NCI-H128 (cell line): ENCODE measurements around the gene CHSY1.

ENCODE experiments used
- DNase-seq: peaks from one replicate; lab custom pipeline; 2025; ENCODE audit not compliant: unreplicated experiment; lab: John Stamatoyannopoulos, UW

CHSY1 gene

DNA sequence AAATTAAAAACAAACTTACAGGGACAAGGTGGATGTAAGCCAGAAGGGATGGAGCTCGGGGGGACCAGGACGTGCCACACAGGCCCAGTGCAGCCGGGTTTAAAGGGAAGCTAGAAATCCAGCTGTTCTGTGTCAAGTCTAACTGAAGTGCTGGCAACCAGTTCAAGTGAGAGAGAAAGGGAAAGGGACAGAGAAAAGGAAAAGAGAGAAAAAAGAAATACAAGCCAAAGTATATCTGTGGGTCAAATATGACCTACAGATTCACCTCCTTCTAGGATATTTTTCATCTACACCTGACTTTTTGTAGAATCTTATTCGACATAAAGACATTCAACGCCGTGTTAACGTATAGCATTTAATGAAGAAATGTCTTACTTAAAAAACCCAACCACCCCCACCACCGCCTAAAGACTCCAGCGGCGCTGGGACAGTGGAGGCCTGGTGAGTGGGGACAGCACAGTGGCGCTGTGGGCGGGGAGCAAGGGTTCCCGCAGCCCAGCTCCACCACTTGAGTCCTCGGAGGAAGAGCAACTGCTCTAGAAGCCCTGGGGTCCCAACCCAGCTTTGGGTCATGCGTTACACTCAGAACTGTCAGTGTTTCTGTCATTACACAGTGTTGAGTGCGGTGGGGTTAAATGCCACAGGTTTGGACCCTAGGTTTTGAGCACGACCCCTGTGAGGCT lies 62.3 kb downstream of the CHSY1 start:
- no peak for DNase-seq

DNA sequence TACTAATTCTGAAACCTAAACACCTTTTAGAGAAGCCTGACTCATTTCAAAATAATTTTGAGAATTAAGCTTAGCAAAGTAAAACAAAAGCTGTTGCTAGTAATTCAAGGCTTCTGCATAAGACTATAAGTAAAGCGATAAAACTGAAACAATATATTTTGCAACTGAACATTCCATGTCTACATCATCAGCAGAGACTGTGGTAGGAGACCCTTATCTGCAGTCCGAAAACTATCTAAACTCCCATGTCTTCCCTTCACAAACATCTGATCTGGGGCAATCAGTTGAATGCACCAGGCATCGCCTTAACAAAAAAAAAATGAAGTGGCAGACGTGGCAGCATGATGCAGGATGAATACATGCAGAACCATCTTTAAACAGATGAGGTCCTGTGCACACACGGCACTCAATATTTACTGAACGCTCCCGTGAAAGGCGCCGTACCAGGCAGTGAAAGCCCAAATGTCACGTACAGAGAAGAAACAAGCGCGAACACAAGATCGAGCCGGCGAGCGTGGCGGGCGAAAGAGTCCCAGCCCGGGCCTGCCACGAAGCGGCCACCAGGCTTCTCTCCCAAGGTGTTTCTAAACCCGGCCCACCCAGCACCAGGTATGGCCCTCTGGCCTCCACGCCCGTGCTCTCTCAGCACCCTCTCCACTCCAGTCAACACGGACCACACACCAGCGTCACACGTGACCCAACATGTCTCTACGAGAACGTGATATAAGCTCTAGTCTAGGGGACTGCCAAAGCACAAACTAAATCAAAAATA lies 63.0 kb downstream of the CHSY1 start:
- DNase-seq = no peak

DNA sequence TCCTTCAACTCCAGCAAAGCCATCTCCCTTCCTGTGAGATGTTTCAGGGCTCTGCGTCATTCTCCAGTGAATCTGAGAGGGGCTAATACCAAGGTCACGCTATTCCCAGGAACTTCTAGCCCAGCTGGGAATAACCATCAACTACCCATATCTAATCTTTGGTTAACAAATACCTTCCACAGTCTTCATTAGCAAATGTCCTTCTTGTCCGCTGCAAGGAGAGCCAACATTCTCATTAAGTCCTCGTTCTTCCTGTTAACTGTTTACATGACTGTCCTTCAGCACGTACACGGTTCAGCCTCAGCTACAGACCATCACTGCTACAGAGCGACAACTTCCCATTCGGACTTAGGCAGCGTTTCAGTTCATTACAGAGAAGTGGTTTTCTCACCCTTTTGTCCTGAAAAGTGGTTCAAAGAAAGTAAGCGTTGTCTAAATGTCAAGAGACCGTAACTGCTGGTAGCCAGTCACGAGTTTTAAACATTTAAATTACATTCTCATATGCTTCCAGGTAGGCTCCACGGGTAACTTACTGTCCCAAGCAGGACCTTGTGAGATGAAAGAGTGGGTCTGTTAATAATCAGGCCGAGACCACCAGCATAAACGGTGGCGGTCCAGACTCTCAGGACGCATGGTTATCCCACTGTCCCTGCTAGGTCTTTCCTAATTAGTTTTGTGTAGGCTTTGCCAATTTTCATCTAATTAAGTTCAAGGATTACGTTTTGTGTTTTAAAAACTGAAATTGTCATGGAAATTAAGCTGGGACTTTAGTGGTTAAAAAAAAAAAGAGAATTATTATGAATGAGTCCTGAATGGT lies 63.8 kb downstream of the CHSY1 start:
- no peak for DNase-seq

DNA sequence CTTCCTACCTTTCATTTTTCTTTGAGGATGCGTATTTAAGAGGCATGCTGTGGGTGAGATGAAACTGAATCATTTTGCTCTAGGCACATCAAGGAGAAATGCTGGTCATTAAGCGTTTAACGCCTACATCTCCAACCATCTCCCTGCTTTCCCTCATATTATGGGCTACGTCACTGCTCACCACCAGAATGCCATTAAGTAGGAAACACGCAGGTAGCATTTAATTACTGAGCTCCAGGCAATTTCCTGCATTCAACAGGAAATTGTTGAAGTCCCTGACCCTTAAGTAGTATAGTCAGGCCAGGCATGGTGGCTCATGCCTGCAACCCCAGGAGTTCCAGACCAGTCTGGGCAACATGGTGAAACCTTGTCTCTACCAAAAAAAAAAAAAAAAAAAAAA lies 66.1 kb downstream of the CHSY1 start:
- no peak for DNase-seq

DNA sequence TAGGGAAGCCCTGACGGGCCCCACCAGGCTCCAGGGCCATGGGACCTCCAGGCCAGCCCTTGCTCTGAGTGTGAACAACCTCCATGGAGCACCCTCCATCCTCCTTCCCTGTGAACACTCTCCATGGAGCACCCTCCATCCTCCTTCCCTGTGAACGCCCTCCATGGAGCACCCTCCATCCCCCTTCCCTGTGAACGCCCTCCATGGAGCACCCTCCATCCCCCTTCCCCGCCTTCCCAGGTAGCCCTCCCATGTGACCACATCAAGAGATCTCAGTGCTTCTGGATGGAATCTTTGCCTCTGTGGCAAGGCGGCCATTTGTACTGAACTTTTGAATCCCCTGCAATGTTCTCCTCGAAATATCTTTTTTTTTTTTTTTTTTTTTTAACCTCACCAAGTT lies 66.5 kb downstream of the CHSY1 start:
- DNase-seq = no peak

DNA sequence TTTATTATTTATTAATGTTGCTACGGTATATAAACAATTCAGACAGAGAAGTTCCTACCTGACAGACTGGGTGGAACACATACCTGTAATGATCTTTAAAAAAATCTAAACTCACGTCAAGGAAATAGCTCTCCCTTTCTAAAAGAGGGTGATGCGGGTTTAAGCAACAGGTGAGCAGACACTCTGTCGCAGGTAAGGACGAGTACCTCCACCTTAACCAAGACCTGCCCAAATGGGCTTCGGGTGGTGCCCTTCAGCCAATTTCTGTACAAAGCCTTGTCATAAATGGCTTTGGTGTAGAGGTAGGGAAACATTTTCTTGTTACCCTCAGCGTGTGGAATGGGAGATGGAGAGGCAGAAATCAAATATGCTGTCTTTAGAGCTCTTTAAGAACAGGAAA lies 67.0 kb downstream of the CHSY1 start:
- no peak for DNase-seq

DNA sequence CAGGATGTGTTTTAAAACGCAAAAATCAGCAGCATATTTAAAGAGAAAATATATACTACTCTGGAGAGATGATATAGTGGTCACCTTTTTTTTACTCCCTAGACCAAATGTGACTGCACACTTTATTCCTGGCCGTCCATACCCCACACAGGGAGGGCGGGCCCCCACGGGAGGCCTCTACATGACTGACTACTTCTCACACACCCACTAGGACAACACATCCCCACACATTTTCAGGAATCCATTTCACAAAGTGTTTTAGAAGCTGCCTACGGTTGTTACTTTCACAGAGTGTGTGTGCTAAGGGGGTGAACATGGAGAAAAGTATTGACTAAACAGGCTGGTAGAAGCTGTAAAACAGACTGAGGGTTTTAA lies 67.9 kb downstream of the CHSY1 start:
- no peak for DNase-seq

DNA sequence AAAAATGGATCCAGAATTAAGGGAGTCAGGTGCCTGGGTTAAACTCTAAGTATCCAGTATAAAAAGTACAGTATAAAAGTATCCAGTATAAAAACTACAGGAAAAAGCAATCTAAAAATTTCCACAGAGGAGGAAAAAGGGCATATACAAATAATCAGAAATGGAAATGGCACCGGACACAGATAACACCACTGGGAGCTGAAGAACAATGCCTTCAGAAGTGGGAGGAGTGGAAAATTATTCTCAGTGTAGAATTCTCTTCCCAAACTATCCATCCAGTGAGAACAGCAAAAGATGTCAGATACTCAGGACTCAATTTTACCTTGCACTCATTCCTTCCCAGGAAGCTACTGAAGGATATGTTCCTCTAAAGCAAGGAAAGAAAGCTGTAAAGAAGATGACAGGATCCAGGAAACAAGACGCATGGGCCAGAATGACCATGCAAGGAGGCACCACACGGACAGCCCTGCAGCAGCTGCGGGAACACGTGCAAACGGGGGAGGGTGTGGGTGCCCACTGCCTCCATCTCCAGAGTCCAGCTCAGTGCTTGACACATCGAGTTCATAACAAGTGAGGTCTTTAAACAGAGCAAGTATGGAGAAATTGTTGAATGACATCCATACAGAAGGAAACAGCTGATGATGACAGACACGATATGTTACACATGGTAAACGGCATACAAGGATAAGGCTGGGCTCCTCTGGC lies 68.5 kb downstream of the CHSY1 start:
- DNase-seq = no peak

DNA sequence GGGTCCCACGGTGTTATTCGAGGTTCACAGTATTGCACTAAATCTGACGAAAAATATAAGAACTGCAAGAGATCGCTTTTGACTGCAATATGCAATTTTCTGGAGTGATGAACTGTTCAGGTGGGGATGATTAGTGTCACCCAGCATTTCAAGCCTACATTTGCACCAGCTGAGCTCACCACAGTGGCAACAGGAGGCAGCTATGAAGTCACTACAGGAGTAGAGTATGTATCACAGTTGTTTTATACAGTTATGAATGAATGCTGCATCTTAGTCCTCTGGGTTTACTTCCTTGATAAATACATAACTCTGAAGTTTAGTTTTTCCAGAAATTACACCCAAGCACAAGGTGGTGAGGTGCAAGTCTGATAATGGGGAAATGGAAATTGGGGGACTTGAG lies 69.6 kb downstream of the CHSY1 start:
- DNase-seq = no peak

DNA sequence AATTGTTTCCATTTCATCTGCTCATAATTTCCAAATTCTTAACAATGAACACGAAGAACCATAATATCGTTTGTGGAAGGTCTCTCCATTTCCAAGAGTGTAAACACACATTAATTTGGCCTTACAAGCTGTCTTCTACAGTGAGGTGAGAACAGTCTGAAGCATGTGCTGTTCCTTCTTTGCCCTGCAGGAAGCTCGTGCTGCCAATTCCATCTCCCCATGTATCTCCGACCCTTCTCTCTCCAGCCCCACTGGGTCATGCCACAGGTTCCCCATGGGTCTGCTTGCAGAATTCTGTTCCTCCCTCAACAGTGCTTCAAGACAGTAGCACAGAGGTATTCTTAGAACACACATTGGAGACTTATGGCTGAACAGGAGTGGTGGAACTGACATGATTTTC lies 70.5 kb downstream of the CHSY1 start:
- no peak for DNase-seq

DNA sequence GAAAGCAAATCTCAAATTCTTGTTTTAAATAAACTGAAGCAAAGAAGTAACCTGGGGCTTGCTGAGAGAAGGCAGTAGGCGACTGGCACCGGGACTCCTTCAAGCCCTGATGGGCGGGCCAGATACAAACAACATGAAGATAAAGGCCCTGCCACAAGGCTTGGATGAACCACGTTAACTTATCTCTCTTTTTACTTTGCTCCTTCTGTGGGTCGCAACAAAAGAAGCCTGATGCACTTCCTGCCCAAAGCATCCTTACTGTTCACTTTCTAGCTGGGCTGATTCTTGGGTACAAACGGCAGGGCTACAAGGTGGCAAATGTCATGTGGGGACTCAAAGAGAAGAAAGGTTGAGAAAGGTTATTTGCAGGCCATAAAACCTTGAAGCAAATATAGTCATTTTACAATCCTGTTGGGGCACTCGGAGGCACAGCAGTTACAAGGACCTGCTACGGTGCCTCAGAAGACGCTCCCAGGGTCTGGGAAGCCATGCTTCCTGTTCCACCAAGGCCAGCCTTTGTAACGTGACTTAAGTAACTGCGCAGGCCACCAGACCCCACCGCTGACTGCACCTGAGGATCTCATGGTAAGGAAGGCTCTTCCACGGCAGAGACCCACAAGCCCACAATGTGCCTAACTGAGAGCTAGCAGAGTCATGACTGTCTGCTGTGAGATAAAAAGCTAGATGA lies 71.1 kb downstream of the CHSY1 start:
- no peak for DNase-seq

DNA sequence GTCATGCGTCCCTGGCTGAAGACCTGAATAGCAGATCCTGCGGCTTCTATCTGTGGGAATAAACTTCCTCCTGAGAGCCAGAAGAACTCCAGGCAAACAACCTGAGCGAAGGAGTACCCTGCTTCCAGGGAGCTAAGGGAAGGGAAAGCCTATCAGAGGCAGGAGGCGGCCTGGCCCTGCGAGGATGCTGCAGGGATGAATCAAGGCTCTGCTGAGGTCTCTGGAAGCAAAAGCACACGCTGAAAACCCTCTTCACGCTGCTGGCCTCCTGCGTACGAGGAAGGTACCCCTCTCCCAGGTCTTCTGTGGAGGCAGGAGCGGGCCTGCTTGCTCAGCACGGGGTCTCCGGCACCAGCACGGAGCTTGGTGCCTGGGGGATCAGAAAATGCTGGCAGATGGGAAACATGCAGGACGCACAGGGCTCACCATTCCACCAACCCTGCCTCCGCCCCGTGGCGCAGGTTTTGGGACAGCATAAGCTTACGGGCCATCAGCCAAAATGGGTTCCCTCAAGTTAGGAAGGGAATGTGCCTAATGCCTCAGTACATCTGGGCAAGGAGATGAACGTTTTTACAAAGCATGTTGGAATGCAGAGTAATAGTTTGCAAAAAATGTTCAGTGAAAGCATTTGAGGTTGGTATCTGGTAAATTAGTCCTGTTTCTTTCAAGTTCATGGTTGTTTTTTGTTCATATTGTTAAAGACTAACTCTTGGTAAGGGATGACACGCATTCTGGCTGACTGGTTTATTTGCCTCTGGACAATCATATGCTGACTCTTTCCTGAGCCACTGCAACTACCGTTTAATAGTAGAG lies 72.3 kb downstream of the CHSY1 start:
- DNase-seq = no peak

DNA sequence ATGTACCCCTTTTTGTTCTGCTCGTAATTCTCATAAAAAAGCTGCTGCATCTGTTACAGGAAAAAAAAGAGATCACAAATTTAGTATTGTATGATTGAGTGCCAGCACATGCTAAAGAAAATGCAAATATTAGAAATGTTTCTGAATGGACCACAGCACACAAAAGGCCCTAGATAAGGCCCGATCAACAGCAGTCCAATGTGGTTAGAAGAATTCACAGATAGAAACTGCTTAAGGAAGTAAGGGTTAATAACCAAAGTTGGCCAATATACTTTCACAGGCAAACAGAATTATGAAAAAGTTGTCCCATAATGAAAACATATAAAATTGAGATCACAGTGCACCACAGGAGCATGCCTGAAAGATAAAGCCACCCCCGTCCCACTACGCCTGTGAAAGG lies 72.9 kb downstream of the CHSY1 start:
- DNase-seq = no peak

DNA sequence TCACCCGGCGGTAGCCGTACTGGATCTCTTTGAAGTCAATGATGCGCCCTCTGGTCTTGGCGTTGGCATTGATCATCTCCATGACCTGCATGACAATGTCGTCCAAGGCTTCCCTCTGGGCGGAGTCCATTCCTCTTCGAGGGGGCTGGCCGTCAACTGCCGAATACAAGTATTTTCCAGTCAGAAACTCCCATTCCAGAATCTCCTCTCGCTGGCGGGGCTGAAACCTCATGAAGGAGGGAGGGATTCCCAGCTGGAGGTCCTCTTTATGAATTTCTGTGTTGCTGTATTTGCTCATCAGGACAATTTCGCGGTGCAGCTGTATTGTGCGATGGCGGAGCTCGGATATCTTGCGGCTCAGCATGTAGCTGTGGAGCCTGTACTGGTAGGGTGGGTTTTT lies 73.4 kb downstream of the CHSY1 start:
- no peak for DNase-seq

DNA sequence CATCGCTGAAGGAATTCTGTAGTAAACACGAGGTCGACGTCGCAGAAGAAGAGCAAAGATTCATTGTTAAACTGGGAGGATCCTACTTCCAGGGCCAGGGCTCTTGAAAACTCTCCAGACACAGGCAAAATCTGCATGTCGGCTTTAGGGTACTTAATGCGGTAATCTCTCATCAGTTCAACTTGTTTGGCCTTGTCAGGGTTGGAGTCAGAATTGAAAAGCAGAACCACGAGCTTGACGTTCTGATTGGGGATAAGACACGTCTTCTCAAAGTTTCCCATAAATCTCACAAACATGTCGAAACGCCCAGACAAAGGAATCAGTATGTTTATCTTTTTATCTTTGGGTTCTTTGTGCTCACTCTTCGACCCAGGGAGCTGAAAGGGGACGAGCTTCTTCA lies 74.0 kb downstream of the CHSY1 start:
- no peak for DNase-seq

DNA sequence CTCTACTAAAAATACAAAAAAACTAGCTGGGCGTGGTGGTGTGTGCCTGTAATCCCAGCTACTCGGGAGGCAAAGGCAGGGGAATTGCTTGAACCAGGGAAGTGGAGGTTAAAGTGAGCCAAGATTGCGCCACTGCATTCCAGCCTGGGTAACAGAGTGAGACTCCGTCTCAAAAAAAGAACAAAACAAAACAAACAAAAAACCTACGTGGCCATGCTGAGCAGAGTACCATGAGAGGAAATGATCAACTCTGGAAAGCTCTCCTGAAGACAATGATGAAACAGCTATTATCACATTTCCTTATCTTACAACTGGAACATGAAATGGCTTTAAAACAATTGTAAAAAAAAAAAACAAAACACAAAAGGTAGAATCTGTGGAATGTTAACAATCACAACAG lies 75.2 kb downstream of the CHSY1 start:
- no peak for DNase-seq

DNA sequence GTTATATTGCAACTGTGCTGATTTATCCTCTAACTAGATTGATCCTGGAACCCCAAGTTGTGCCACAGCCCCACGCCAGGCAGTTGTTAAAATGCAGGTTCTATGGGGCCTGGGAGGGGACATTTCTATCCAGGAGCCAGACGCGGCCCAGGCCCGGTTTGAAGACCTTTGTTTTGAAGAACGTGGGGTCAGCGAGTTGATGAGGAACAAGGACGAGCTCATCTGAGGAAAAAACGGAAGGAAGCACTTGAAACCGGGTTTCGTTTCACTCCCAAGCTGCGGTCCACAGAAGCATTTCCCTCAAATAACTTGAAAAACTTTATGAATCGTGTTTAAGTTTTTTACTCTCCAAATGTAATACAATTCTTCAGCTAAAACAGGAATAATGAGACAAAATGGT lies 76.4 kb downstream of the CHSY1 start:
- DNase-seq = no peak

DNA sequence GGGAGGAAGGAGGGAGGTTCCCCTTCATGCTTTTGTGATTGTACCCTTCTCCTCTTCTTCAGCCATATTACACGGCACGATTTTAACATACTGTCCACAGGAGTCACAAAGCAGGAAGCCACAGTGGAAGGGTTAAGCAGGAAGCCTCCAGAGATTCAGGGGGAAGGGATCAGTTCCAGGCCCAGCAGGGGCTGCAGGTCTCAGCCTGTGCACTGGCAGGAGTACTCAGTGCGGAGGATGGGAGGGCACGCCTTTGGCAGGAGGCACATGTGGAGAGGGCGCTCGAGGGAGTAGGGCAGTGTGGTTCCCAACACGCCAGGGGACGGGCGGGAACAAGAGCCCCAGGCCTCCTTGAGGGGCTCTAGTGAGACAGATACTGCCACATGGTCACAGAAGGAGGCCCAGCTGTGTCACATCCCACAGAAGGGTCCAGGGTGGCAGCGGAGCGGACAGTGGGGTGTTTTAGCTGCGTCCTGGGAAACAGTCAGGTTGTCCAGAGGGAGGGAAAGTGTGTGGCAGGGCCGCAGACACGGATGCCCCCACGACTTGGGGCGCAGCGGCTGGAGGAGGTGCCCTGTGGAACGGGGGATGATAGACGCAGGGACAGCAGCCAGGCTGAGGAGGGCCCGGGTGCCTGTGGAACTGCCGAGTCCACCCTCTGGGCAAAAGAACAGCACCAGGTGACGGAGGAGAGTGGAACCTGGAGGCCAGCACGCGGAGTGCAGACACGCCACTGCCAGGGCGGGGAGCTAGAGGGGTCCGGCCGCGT lies 77.5 kb downstream of the CHSY1 start:
- no peak for DNase-seq
